GM12878 (cell line): Measurements from ENCODE around the gene P3H2. TPM values are rescaled to one million over a fixed set of nuclear protein-coding genes. Genes with fewer than 3 reads are reported as not detected.

Experiments used
- ATAC-seq: fragments of 200-7000 bp; cut with Tn5 transposase; 3 replicates; pipeline ENCODE4 v1.9.1; 2020; ENCODE audit warnings: mild to moderate bottlenecking, moderate library complexity
- BruUV-seq: library from RNA; stranded (reverse); fragments of 400-500 nt; replicated peaks from 2 replicates; lab custom pipeline; 2021; lab: Mats Ljungman, UMichigan
- CTCF ChIA-PET: fragments of 300-600 bp; sonication (Branson Sonifier 250); formaldehyde crosslinking; extraction: SDS; loops from one replicate; lab custom pipeline; 2021; ENCODE audit warnings: inconsistent platforms; lab: Yijun Ruan, JAX
- POLR2A ChIA-PET: fragments of 350-600 bp; formaldehyde crosslinking; extraction: SDS; loops from one replicate; lab custom pipeline; 2021; ENCODE audit warnings: inconsistent platforms; lab: Charles Lee
- RAD21 ChIA-PET: fragments of 300-600 bp; sonication (Branson Sonifier 250); formaldehyde crosslinking; loops from one replicate; lab custom pipeline; 2023; ENCODE audit warnings: antibody characterized with exemption; ENCODE audit not compliant: unreplicated experiment; lab: Charles Lee
- SMC1A ChIA-PET: fragments of 300-600 bp; sonication (Branson Sonifier 250); formaldehyde crosslinking; loops from one replicate; lab custom pipeline; 2023; ENCODE audit not compliant: unreplicated experiment, uncharacterized antibody; lab: Charles Lee
- DNase-seq: peaks from one replicate; pipeline ENCODE4 v3.0.0-alpha.2; 2011; ENCODE audit warnings: low read depth, low spot score
- FAIRE-seq: peaks from 3 replicates; lab custom pipeline; 2011; peaks lifted over from hg19 to GRCh38; lab: Jason Lieb, UNC
- H2AFZ ChIP-seq: 2 replicates; pipeline ENCODE4 v1.6.0; 2011; ENCODE audit warnings: low read depth, low read length, control low read depth; ENCODE audit not compliant: control insufficient read depth
- H3K27ac ChIP-seq: 2 replicates; pipeline ENCODE4 v1.5.1; 2011; ENCODE audit warnings: control low read depth; ENCODE audit not compliant: control insufficient read depth, insufficient read depth
- H3K27me3 ChIP-seq, 2 experiments: replicated peaks in 1 of 2; 2 replicates each; pipeline versions ENCODE4 v1.6.0 to v1.6.1; 2011; ENCODE audit warnings: low read length in 1 of 2; ENCODE audit not compliant: control insufficient read depth in 2 of 2, insufficient read depth in 2 of 2
- H3K36me3 ChIP-seq, 2 experiments: 2 replicates each; pipeline ENCODE4 v1.5.1; 2011; ENCODE audit warnings: low read length in 1 of 2; ENCODE audit not compliant: control insufficient read depth in 2 of 2, insufficient read depth in 2 of 2
- H3K4me1 ChIP-seq: 2 replicates; pipeline ENCODE4 v1.6.1; 2011; ENCODE audit warnings: mild to moderate bottlenecking, low read length, moderate library complexity, mixed read lengths; ENCODE audit not compliant: control insufficient read depth, insufficient read depth
- H3K4me2 ChIP-seq: 2 replicates; pipeline ENCODE4 v1.6.0; 2011; ENCODE audit warnings: control low read depth; ENCODE audit not compliant: control insufficient read depth, insufficient read depth
- H3K4me3 ChIP-seq: fragments of 200-600 bp; sonication (generic); 2 replicates; pipeline ENCODE4 v1.5.1; 2016
- H3K79me2 ChIP-seq: 2 replicates; pipeline ENCODE4 v1.6.0; 2011; ENCODE audit warnings: low read length; ENCODE audit not compliant: control insufficient read depth, insufficient read depth
- H3K9ac ChIP-seq: 2 replicates; pipeline ENCODE4 v1.8.0; 2011; ENCODE audit warnings: low read length, control low read depth, mixed read lengths; ENCODE audit not compliant: control insufficient read depth, insufficient read depth
- H3K9me3 ChIP-seq: replicated peaks from 3 replicates; pipeline ENCODE4 v1.5.1; 2011; ENCODE audit warnings: mild to moderate bottlenecking, low read length; ENCODE audit not compliant: control insufficient read depth, insufficient read depth
- H4K20me1 ChIP-seq: 2 replicates; pipeline ENCODE4 v1.6.0; 2011; ENCODE audit not compliant: control insufficient read depth, insufficient read depth
- BRCA1 ChIP-seq: IDR thresholded peaks from 2 replicates; pipeline ENCODE4 v1.6.1; 2011; ENCODE audit warnings: low read depth, low read length, improper control_type of control experiment
- CBX5 ChIP-seq: sonication (generic); IDR thresholded peaks from 2 replicates; pipeline ENCODE4 v1.6.1; 2016; ENCODE audit warnings: low read depth, moderate library complexity, mild to moderate bottlenecking, inconsistent platforms
- CREM ChIP-seq: IDR thresholded peaks from 2 replicates; pipeline ENCODE4 v1.6.1; 2014; ENCODE audit warnings: antibody characterized with exemption, low read depth
- ESRRA ChIP-seq: IDR thresholded peaks from 2 replicates; pipeline ENCODE4 v1.6.1; 2012; ENCODE audit warnings: mild to moderate bottlenecking, low read length, improper control_type of control experiment
- FOXM1 ChIP-seq: IDR thresholded peaks from 2 replicates; pipeline ENCODE4 v1.6.1; 2012; ENCODE audit warnings: low read depth, mild to moderate bottlenecking, inconsistent platforms, low read length, moderate library complexity
- HDAC2 ChIP-seq: fragments of 200-600 bp; sonication (generic); IDR thresholded peaks from 2 replicates; pipeline ENCODE4 v1.6.1; 2017
- JUND ChIP-seq: IDR thresholded peaks from 2 replicates; pipeline ENCODE4 v1.6.1; 2012; ENCODE audit warnings: low read depth, mild to moderate bottlenecking, low read length, improper control_type of control experiment, moderate library complexity
- LARP7 ChIP-seq: fragments of 450-650 bp; IDR thresholded peaks from 2 replicates; pipeline ENCODE4 v1.6.1; 2017; ENCODE audit warnings: mild to moderate bottlenecking
- MXI1 ChIP-seq: fragments of 150-350 bp; IDR thresholded peaks from 2 replicates; pipeline ENCODE4 v1.6.1; 2011; ENCODE audit warnings: low read depth, mild to moderate bottlenecking, inconsistent platforms, low read length, improper control_type of control experiment
- NFIC ChIP-seq: IDR thresholded peaks from 2 replicates; pipeline ENCODE4 v1.6.1; 2012; ENCODE audit warnings: low read depth, mild to moderate bottlenecking, inconsistent platforms, low read length, moderate library complexity
- PAX5 ChIP-seq: IDR thresholded peaks from 2 replicates; pipeline ENCODE4 v1.6.1; 2011; ENCODE audit warnings: low read depth, low read length, borderline replicate concordance
- RAD51 ChIP-seq: fragments of 450-650 bp; IDR thresholded peaks from 2 replicates; pipeline ENCODE4 v1.6.1; 2016; ENCODE audit warnings: moderate library complexity, mild to moderate bottlenecking, inconsistent platforms
- SREBF2 ChIP-seq: IDR thresholded peaks from 2 replicates; pipeline ENCODE4 v1.6.1; 2012; ENCODE audit warnings: mild to moderate bottlenecking, low read length
- TAF1 ChIP-seq: IDR thresholded peaks from 2 replicates; pipeline ENCODE4 v1.6.1; 2011; ENCODE audit warnings: mild to moderate bottlenecking, low read depth, low read length, borderline replicate concordance
- ZNF207 ChIP-seq: fragments of 450-650 bp; IDR thresholded peaks from 2 replicates; pipeline ENCODE4 v1.6.1; 2014; ENCODE audit warnings: antibody characterized with exemption, mild to moderate bottlenecking, borderline replicate concordance
- ZNF274 ChIP-seq: IDR thresholded peaks from one replicate; pipeline ENCODE4 v1.8.0; 2011; ENCODE audit not compliant: insufficient read length, insufficient read depth
- WGBS: methylation state at CpG from one replicate; pipeline ENCODE4 v1.1.6; 2016; ENCODE audit warnings: low lambda C conversion rate; ENCODE audit not compliant: insufficient replicate concordance, insufficient coverage; ENCODE audit errors: missing lambda C conversion rate; 5-methylcytosine and 5-hydroxymethylcytosine counted together
- in situ Hi-C: fragments of 300-500 bp; cut with MboI; formaldehyde crosslinking; loops from 9 replicates; pipeline ENCODE4 v1.14.3; 2018; ENCODE audit warnings: mixed read lengths
- intact Hi-C: fragments of 100-400 bp; cut with micrococcal nuclease; formaldehyde crosslinking; loops from one replicate; pipeline ENCODE4 v1.14.2; 2022; ENCODE audit not compliant: unreplicated experiment
- polyA plus RNA-seq, 11 experiments: library from polyadenylated mRNA; depleted of rRNA in 4 of 11; unstranded in 6 of 11; stranded (reverse) in 5 of 11; fragments of >200 nt; fragmentation: Nextera tagmentation in 4 of 11; fragmentation: Illumina TruSeq in 1 of 11; extraction: Ambion mirVana in 4 of 11; extraction: Trizol in 1 of 11; gene quantifications; 1 replicate in 1 of 11; 2 replicates in 10 of 11; pipeline versions ENCODE4 v1.2.1 to v1.2.3, GENCODE V29; 2011 to 2016; ENCODE audit warnings: inconsistent platforms in 2 of 11, missing spikeins in 2 of 11, low read depth in 1 of 11
- total RNA-seq, 4 experiments: library from RNA; depleted of rRNA in 3 of 4; stranded (reverse); fragments of >200 nt in 3 of 4; fragmentation: Illumina TruSeq in 1 of 4; extraction: Trizol in 1 of 4; gene quantifications; 2 replicates each; pipeline versions ENCODE4 v1.2.1 to v1.2.3, GENCODE V29; 2013 to 2021
- TF ChIP-seq, protein P1 (sequence below): fragments of 450-650 bp; IDR thresholded peaks from 2 replicates; pipeline ENCODE4 v1.6.1; 2017; ENCODE audit warnings: antibody characterized with exemption, mild to moderate bottlenecking, moderate library complexity

P3H2 gene
- total and polyA plus RNA-seq, 10 of the 15 experiments (the other 5 are each of a cell fraction or from before 2014, with no cell fraction given) = 27.0 to 97.6 (median 83.2) TPM

DNA sequence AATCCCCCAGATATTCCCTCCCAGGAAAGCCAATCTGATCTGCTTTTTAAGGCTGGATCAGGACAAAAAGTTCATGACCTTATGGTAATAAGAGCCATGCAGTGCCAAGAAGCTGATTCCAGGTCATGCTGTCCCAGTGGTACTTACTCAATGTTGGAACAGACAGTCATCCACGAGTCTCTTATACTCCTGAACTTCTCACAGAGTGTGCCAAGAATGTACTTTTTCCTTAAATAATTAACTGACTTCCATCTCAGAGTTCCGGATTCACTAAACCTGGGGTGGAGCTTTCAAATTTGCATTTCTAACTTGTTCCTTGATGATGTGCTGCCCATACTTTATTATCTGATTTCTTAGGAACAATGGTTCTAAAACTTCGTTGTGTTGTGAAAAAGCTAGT lies 3.4 kb upstream of the P3H2 start:
- SMC1A ChIA-PET = interaction anchor here (0.8 to 1.4 kb wide), 2 partner anchors 17 to 21 kb away, joined by 3 read pairs; no protein-coding TSS in a partner anchor

More for the DNA sequence above, 3.4 kb upstream of the P3H2 start:
- intact Hi-C loops = no loop called here
- Histone ChIP-seq H3K9ac (no peak overlapping the region), H3K4me1 (peaks cover 4% of the 10 kb centered on the region; the same call in 1 of the 2 replicates), H2AFZ (no peak overlapping the region), H3K27ac (no peak overlapping the region), H3K4me3 (no peak overlapping the region), H3K27me3 (peaks cover 2 to 3% of the 10 kb centered on the region in 2 experiments; a peak in 3 of 4 replicates), H3K36me3 (no peaks in the 10 kb centered on the region), H3K4me2 (no peak overlapping the region), H3K9me3 (no peaks in the 10 kb centered on the region), H3K79me2 (peaks cover 4% of the 10 kb centered on the region), H4K20me1 (no peaks in the 10 kb centered on the region)
- ChIA-PET POLR2A (interaction anchor here (0.8 kb wide), 1 partner anchor 44 kb away, joined by 3 read pairs; no protein-coding TSS in a partner anchor), RAD21 (interaction anchor here (2.0 kb wide), 1 partner anchor 74 kb away, joined by 8 read pairs; no protein-coding TSS in a partner anchor), CTCF (no interaction called here)
- ATAC-seq = no peak
- 46% methylated on average over 3 of the region's 3 CpGs for WGBS
- no TSS peak for BruUV-seq
- in situ Hi-C loops = no loop called here
- no peak for FAIRE-seq
- no peak for DNase-seq
- TF ChIP-seq SREBF2 (no peak), CBX5 (no peak), PAX5 (no peak), NFIC (no peak), ZNF274 (no peak), RAD51 (no peak), ZNF207 (no peak), FOXM1 (no peak), CREM (no peak), TAF1 (no peak), LARP7 (no peak), BRCA1 (no peak), ESRRA (no peak), JUND (no peak), MXI1 (no peak), HDAC2 (no peak)
- TF ChIP-seq, protein P1, sequence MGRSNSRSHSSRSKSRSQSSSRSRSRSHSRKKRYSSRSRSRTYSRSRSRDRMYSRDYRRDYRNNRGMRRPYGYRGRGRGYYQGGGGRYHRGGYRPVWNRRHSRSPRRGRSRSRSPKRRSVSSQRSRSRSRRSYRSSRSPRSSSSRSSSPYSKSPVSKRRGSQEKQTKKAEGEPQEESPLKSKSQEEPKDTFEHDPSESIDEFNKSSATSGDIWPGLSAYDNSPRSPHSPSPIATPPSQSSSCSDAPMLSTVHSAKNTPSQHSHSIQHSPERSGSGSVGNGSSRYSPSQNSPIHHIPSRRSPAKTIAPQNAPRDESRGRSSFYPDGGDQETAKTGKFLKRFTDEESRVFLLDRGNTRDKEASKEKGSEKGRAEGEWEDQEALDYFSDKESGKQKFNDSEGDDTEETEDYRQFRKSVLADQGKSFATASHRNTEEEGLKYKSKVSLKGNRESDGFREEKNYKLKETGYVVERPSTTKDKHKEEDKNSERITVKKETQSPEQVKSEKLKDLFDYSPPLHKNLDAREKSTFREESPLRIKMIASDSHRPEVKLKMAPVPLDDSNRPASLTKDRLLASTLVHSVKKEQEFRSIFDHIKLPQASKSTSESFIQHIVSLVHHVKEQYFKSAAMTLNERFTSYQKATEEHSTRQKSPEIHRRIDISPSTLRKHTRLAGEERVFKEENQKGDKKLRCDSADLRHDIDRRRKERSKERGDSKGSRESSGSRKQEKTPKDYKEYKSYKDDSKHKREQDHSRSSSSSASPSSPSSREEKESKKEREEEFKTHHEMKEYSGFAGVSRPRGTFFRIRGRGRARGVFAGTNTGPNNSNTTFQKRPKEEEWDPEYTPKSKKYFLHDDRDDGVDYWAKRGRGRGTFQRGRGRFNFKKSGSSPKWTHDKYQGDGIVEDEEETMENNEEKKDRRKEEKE = no peak
- TF ChIP-seq, all 136 proteins: peak for 0
